NCI-H2081 (cell line): ENCODE data around the gene RNF167.

ENCODE experiments used
- DNase-seq, 2 experiments: peaks; one replicate each; lab custom pipeline; 2025; lab: John Stamatoyannopoulos, UW

Gene RNF167

DNA sequence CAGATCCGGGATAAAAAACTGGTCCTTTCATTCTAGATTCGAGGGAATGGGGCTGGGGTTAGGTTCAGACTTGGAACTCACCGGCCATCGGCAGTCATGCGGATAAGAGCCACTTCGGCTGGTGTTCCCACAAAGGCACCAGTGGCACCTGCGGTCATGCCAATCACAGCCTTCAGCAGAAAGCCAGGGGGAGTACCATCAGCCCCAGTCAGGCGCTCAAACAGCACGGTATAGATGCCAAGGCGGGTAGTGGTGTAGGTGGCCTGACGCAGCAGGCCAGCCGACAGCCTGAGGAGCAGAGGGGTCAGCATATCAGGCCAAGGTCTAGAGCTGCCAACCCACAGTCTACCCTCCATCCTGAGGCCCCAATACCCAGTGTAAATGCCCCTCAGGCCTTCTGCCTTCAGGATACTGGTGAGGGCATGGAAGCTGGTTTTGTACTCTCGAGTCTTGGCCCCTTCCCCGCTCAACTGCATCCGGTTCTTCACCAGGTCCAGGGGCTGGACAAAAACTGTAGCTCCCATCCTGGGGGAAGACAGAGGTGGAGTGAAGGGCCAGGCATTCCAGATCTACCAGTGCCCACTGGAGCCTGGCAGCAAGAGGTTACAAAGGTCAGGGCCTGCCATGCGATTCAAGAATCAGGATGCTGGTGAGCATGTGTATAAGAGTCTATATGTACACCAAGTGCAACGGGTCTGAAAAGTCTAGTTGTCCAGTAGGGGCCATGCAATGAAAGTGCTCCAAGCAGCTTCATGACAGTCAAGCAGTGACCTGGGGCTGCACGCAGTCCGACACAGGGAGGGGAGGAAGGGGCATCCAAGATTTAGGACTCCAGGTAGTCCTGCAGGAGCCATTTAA is 1.2 kb upstream of the RNF167 start:
- DNase-seq: no peak

DNA sequence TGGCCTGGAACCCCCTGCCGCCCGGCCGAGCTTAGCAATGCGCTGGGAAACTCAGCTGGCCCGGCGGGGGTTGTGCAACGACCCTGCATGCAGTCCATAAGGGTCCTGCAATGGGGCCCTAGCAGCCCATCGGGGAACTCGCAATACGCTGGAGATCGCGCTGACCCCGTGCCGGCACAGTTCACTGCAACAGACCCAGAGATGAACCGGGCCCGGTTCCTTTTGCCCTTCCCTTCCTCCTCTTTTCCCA is 597 bp upstream of the RNF167 start:
- DNase-seq: no peak

DNA sequence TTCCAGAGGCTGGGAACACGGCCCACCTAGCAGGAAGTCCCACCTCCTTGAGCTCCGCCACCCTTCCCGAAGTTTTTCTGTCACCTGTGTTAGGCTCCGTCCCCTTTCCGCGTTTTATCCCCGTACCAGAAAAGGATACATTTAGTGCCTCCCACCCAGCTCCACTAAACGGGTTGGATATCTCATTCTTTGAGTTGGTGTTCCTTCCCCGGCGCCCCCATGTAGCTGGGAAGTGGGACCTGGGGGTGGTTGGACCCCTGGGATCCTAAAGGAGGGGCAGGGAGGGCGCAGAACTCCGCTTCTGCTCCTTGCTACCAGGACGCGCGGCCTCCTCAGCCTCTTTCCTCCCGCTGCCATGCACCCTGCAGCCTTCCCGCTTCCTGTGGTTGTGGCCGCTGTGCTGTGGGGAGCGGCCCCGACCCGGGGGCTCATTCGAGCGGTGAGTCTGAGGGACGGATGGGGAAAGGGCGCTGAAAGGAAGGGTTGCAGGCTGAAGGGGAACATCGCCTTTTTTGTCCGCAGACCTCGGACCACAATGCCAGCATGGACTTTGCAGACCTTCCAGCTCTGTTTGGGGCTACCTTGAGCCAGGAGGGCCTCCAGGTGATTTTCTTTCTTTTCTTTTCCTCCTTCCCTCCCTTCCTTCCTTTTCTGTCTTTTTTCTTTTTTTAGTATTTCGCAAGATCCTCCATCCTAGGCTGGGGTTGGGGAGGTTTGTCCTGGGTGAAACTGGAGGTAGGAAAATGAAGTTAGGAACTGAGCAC is 669 bp downstream of the RNF167 start:
- no peak for DNase-seq

DNA sequence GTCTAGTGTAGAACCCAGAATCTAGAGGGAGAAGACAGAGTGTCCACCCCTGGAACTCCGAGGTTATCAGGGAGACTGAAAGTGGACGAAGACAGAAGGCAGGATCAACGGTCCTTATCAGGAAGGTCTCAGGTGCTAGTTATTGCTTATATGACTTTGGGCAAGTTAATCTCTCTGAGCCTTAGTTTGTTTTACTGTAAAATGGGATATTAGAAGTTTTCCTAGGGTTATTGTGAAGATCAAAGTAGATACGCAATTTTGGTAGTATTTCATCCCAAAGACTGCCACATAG is 1.2 kb downstream of the RNF167 start:
- no peak for DNase-seq

DNA sequence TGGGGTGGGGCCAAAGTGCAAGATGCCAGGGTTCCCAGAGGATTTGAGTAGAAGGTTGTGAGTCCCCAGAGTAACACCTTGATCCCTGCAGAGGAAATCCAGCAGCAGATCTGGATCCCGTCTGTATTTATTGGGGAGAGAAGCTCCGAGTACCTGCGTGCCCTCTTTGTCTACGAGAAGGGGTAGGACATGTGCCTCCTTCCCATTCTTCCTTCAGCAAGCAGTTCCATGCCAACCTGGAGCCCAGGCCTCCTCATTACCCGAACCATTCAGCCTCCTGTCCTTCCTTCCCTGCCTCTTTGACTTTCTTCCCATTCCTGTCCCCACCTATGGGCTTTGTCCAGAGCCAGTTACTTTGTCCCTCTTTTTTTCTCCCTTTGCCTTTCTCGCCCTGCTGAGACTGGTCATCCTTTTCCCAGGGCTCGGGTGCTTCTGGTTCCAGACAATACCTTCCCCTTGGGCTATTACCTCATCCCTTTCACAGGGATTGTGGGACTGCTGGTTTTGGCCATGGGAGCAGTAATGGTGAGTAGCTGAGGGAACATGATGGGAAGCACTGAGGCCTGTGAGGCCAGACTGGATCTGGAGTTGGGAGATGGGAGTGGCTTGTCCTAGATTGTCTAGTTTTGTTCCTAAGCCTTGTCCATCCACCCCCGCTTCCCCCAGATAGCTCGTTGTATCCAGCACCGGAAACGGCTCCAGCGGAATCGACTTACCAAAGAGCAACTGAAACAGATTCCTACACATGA is 2.9 kb downstream of the RNF167 start:
- no peak for DNase-seq

DNA sequence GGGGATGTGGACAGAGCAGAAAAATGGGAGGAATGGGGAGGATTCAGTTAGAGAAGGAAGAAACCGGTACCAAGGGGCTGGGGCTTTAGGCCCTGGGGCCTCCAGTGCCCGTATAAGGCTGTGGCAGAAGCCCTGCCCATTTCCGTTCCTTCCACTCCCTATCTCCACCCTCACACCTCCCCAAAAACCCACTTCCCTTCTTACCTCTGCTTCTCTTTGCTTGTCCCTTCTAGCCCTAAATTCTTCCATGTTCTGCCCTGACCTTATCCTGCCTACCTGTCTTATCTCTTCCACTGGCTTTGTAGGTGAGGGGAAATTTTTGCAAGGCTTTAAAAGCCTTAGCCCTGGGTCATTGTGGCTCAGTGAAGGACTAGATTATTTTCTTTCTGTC is 4.1 kb downstream of the RNF167 start:
- DNase-seq: no peak

DNA sequence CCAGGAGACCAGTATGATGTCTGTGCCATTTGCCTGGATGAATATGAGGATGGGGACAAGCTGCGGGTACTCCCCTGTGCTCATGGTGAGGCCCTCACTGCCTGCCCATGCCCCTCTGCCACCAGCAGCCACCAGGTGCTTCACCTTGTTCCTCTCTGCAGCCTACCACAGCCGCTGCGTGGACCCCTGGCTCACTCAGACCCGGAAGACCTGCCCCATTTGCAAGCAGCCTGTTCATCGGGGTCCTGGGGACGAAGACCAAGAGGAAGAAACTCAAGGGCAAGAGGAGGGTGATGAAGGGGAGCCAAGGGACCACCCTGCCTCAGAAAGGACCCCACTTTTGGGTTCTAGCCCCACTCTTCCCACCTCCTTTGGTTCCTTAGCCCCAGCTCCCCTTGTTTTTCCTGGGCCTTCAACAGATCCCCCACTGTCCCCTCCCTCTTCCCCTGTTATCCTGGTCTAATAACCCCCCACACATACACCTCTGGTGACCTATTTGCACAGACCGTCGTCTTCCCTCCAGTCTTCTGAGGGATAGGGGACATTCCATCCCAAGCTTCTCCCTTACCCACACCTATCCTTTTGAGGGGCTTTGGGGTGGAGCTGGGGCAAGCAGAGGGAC is 4.6 kb downstream of the RNF167 start:
- DNase-seq: no peak

DNA sequence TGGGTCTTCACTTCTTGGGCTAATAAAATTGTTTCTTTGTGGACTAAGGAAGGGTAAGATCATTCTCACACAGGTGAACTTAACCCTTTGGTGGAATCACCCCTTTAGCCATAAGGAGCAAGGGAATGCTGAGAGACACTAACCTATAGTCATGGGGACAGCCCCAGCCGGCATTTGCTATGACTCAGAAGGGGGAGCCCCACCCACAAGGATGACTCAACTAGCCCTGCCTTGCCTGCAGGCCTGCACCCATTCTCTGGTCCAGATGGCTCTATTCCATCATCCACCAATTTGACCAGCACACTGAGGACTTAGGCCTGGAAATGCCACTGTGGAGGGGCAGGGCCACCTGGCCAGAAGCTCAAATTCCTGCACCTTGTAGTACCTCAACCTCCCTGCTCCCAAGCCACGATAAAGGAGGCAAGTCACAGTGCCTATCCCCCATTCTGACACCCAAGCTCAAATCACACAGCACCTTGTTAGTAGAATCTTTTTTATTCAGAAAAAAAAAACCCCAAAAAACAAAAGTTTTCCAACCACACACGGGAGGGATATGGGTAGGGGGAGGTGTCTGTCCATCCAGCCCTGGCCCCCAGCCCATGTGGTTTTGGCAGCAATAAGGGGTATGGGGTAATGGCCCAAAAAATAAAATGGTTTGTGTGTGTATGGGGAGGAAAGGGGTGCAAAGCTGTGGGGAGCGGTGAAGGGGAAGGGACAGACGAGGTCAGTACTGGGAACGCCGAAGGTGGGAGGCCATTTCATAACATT is 5.3 kb downstream of the RNF167 start:
- no peak for DNase-seq

DNA sequence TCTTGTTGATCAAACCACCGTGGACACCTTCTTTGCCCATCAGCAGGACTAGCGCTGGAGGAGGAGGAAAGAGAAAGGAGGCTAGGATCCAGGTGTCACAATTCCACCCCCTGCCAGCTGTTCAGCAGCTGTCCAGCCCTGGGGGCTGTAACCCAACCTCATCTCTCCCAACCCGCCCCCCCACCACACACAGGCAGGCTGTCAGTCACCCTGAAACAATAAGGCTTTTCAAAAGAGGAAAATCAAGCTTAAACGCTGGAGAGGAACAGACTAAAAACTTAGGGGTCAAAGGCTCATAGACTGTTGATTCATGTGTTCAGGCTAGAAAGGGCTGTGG is 5.8 kb downstream of the RNF167 start:
- no peak for DNase-seq

DNA sequence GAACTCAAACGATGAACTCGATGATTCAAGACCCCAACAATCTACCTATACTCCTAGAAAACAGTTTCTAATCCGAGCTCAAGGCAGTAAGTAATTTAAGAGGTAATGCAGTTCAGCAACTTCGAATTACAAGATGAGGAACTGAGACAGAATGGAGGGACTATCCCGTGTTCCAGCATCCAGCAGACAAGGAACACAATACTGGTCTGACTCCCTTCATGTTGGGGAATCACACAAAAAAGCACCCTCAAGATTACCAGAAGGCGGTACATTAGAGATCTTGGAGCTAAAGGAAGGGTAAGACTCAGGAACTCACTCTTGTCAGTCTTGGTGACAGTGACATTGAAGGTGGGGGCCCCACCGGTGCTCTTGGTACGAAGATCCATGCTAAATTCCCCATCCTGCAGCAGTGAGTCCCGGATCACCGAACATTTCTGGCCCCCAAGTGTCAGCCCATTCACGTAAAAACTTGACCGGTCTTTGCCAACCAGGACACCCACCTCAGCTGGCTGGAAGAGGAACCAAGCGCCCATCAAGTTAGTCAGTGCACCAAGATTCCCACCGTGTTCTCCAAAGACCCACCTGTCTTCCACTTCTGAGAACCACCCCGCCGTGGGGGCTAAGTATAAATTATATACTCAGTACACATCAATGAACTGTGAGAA is 6.4 kb downstream of the RNF167 start:
- no peak for DNase-seq

DNA sequence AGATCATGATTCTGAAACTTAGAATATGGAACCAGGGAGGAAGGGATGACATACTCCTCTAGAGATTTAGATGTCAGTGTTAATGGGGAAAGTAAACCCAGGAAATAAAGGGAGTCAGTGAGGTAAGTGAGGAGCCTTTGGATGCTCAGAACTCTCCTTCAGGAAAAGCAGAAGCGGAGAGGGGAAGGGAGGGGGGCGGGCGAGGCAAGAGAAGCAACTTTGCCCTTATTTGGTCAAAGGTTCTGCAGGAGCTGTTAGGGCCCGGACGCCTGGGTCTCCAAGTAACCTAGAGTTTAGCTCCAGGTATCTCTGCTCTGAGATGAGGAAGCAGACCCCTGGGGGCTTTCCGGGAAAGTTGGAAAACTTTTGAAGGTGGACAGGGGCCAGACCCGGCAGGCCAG is 6.9 kb downstream of the RNF167 start:
- no peak for DNase-seq

DNA sequence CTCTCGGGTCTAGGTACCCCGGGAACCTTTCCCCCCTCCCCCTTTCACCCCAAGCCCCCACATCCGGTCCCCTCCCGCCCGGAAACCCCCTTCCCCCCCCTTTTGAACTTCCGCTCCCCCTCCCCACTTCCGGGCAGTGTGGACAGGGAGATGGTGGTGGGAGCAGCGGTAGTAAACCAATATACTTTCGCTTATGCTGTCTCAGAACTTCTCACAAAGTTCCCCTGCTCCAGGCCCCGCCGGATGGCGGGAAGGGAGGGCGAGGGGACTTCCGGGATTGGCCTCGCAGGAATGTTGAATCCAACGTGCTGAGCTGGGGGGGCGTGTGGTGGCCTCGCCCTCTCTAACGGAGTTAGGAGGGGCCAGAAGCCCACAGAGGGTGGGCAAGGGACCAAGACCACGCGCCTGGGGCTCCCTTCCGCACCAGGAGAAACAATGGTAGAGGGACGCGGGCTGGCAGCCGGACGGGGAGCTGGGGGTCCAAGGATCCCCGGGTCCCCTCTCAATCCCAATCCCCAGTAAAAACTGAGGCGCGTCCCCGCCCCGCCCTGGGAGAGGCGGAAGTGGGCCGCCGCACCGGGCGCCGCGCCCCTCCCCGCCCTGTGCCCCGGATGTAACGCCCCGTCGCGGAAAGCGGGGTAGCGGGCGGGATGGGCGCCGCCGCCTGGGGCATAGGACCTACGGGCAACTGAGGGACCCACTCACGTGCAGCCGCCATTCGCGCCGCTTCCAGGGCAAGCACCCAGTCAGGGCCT is 7.5 kb downstream of the RNF167 start:
- peak; percentile 30 to 35 for DNase-seq

DNA sequence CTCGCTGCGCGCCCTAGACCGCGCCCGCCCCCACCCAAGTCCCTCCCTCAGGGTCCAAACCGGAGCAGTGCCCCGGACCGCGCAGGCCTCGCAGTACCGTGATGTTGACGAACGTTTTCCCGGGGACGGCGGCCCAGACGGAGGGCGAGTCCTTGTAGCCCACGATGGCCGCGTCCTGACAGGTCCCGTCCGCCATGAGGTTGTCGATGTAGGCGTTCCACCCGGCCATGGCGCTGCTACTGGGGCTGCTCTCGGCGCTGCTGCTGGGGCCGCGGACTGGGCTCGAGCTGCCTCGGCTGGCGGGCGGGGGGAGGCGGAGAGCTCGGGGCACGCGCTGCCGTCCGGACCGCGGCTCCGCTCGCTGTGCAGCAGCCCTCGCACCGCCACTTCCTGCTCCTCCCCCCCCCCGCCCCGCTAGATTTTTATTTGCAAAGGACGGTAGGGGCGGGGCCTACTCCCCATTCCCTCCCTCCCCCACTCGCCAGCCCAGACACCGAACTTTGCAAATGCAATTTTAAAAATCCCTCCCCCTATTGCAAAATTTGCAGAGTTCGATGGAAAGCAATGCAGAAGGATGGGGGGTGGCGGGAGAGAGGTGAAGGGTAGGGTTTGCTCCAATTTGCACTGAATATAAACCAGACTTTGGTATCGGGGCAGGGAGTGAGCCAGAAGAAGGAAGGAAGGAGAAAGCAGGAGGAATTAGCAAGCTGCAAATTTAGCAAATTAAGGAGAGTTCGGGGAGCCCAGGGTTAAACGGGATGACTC is 8.3 kb downstream of the RNF167 start, which contains the start of gene PFN1:
TSS of gene PFN1 (minus strand) at position 365 of the 765 bp plus-strand sequence. CDS start at position 229, 136 bp downstream.
- DNase-seq: peak; percentile 75 to 77

DNA sequence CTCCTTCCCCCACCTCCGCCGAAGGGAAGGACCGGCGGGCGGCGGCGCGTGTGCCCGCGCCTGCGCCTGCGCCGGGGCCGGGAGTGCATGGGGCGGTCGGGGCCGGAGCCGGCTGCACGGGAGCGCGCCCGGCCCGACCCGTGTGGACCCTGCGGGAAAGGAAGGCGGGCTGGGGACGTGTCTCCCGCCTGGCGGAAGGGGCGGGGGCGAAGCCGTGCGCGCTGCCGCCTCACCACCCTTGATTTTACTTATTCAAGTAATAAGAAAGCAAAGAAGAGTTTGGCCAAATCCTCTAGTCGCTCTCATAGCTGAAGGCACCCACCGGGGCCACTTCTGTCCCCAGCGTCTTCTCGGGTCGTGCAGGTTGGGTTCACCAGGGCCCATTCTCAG is 8.9 kb downstream of the RNF167 start:
- peak; percentile 75 to 84 for DNase-seq

DNA sequence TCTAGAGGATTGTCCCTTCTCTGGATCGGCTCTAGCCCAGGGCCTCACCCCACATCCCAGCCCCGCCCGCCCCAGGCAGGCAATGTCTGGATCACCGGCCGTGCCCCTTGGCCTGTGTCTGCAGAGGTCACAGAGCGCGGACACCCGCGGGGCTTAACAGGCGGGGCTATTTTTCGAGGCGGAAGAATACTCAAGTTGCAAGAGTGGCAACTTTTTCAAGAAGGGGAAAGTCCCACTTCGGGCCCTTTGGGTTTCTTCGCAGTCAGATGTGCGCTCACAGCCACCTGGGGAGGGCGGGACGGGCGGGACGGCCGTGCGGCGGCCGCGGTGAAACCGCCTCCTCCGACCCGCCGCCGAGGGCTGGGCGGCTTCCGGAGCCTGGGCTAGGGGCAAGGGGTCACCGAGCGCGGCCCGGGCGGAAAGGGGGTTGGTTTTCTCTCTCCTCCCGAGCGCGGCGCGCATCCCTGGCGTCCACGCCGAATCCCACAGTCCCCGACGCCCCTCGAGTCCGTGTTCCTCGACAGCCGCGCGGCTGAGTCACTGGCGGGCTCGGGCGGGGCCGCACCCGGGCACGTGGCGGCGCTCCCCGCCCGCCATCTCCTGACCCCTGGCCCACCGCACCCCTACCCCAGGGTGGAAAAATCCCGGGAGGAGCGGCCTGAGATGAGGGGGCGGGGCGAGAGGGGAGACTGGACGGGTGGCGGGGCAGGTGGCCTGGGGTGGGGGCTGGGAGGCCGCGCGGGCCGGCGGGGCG is 9.4 kb downstream of the RNF167 start:
- peak; percentile 31 to 37 for DNase-seq

DNA sequence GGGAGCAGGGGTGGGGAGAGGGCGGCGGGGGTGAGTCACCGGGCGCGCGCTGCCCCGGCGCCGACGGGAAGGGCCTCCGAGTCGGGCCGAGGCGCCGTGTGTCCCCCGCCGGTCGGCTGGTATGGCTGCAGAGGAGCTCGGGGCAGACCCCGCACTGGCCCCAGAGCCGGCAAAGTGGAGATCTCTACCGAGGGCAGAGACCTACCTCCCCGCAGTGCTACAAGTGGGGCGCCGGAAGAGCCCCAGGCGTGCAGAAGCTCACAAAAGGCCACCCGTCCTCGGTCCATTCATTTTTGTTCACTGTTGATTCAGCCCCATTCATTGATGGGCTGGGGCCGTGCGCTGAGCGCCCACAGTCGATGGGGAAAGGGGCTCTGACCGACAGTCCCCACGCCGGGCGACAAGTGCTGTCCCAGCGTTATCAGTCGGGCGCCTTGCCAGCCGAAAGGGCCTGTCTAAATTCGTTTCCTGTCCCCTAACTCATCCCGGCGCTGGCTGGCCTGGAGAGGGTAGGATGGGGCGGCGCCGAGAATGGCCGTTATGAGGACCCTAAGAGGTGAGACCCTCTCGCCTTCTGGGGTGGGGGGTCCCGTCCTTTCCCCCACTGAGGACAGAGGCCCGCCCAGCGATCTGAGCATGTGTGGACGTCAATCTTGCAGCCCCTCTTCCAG is 10.1 kb downstream of the RNF167 start:
- peak in 1 of 2 experiments; percentile 29 for DNase-seq

DNA sequence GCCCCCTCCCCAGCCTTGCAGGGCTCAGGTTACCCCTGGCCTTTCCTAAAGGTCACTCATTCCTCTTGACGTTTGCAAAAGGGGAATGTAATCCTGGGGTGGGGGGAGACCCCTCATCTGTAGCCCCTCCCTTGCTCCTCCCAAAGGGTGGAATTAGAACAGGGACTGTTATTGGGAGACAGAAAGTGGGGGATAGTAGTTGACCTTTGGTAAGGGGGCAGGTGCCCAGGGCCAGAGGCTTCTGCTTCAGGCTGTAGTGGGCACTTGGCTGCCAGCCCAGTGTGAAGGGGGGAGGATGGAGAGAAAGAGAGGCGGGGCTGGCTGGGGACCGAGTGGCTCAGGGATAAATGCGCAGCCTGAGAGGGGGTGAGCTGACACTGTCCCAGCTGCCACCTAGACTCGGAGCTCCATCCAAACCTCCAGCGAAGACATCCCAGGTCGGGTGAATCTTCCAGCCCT is 10.7 kb downstream of the RNF167 start, which contains the start of gene ENO3:
TSS of gene ENO3 (plus strand) at position 374 of the 459 bp plus-strand sequence. CDS start 711 bp downstream, outside the sequence.
- DNase-seq: peak in 1 of 2 experiments; percentile 9

DNA sequence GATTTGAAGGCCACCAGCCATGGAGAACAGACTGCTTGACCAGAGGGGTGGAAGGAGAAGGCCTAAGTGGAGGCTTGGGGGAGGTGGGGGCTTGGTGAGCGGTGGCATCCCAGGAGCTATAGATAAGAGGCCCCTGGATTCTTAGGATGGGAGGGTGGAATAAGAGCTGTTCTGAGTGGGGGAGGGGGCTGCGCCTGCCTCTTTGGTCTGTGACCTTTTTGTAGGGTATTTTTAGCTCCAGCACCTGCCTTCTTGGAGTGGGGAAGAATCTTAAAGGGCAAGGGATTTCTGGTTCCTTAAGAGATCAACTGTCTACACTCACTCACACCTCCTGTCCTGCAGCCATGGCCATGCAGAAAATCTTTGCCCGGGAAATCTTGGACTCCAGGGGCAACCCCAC is 11.4 kb downstream of the RNF167 start:
- no peak for DNase-seq
